ENCODE data around the gene FAM184A. TPM values are rescaled to one million over a fixed set of nuclear protein-coding genes. Genes with fewer than 3 reads are reported as not detected.

The FAM184A gene
- total RNA-seq (2021; ENCODE audit: unreplicated experiment) (8.7 TPM), Bru-seq, nascent RNA (percentile 55 among the genes with signal in this experiment), BruChase-seq, experiment 1, labeled RNA remaining after a 2-hour chase (percentile 50 among the genes with signal in this experiment), BruChase-seq, experiment 2, labeled RNA remaining after a 6-hour chase (percentile 46 among the genes with signal in this experiment)
- 3.9 TPM for polyA plus RNA-seq (2012; ENCODE audit: insufficient read length)
- long read RNA-seq, full-length matches to known transcripts, result 4 of 16 reads
- long read RNA-seq, partial matches to known transcripts, result 5 of 16 reads
- long read RNA-seq, other reads (novel, unspliced or antisense), result 7 of 16 reads

DNA sequence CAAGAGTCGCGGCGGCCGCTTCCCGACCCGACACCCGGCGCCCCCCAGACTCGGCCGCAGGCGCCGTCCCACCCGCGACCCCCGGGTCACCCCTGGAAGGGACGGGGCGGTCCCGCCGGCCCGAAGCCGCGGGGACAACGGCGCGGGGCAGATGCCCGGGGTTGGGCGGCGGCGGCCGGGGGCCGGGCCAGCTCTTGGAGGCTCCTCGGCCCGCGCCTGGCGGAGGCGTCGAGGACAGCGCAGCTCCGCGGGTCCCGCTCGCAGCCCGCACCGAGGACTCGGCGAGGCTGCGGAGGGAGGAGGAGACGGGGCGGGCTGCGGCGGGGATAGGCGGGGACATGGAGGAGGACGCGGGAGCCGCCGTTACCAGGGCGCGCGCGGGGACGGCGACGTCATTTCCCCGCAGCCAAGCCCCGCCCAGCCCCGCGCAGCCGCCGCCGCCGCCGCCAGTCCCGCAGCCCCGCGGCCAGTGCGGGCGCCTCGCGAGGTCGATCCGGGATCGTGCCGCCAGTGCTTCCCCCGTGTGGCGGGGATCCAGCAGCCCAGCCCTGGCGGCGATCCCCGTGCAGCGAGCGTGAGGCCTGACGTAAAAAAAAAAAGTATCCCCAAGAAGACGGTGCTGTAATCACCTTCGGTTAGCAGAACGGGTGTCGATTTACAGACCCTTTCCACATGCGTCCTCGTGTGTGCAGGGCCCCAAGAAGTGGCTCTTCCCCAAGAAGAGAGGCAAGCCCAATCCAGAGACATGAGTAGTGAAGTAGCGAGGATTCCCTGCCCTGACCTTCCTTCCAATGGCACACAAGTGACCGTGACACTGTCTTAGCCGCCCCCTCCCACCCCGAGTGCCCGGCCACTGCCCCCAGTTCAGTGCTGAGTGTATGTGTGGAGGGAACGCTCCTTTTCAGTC lies at the start of gene FAM184A:
TSS of gene FAM184A (minus strand) at position 289 of the 907 bp plus-strand sequence. CDS start 365 bp downstream, outside the sequence.
- DNase-seq (ENCODE audit: low read depth, low spot score) (no peak), ATAC-seq (peak; percentile 91)
- H3K27ac ChIP-seq (ENCODE audit: low read length), result peak within 1 kb of the TSS; percentile 77
- H3K27me3 ChIP-seq (ENCODE audit: control insufficient read depth, insufficient read depth, low read length), result peaks cover 8% of the 10 kb centered on the region
- intact Hi-C loops (cut with micrococcal nuclease; ENCODE audit: unreplicated experiment) (no loop called here), in situ Hi-C loops (cut with HindIII; ENCODE audit: low pct_unique_long_range_greater_than_20kb, low sequenced_read_pairs) (no loop called here)
- TF ChIP-seq CTCF (IDR thresholded peaks at IDR 0.05) (peak; percentile 52), POLR2AphosphoS5 (IDR thresholded peaks at IDR 0.05; ENCODE audit: low read depth, low read length) (no peak)
- peaks cover 4% of the 10 kb centered on the region; the same call in 1 of the 2 replicates for H3K9me3 ChIP-seq (ENCODE audit: control insufficient read depth, insufficient read depth, low read depth, low read length)
- no peaks in the 10 kb centered on the region for H3K36me3 ChIP-seq (ENCODE audit: control insufficient read depth, insufficient read depth, low read length)
- POLR2A ChIA-PET, result no interaction called here
- peaks cover 14% of the 10 kb centered on the region for H3K4me1 ChIP-seq (ENCODE audit: control insufficient read depth, insufficient read depth, low read length)
- no TSS peak for BruUV-seq (replicated peaks)
- CTCF ChIA-PET, result interaction anchor here (0.6 kb wide), 1 partner anchor 115 kb away, joined by 5 read pairs; no protein-coding TSS in a partner anchor
- H3K4me3 ChIP-seq (ENCODE audit: low read depth in 2 of 2, low read length in 2 of 2), result peak within 1 kb of the TSS; percentile 67 to 70

DNA sequence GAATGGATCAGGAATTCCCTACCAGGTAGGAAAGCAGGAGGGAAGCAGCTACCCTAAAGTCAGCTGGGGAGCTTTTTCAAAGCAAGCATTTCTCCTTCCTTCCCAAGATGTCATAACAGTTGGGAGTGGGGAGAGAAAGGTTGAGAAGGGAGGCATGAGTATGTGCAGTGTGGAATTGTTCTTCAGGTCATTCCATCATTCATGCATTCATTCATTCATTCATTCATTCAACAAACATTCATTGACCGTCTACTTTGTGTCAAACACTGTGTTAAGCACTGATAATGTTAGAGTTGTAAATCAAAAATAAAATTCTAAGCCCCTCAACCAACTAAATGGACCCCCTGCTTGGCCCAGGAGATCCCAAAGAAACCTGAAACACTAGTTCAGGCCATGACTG lies 49.2 kb upstream of the FAM184A start:
- no peaks in the 10 kb centered on the region for H3K27me3 ChIP-seq (ENCODE audit: control insufficient read depth, insufficient read depth, low read length)
- peaks cover 19% of the 10 kb centered on the region for H3K4me1 ChIP-seq (ENCODE audit: control insufficient read depth, insufficient read depth, low read length)
- H3K9me3 ChIP-seq (ENCODE audit: control insufficient read depth, insufficient read depth, low read depth, low read length), result no peaks in the 10 kb centered on the region
- BruUV-seq (replicated peaks), result no TSS peak
- ChIA-PET POLR2A (no interaction called here), CTCF (no interaction called here)
- in situ Hi-C loops (cut with HindIII; ENCODE audit: low pct_unique_long_range_greater_than_20kb, low sequenced_read_pairs) (no loop called here), intact Hi-C loops (cut with micrococcal nuclease; ENCODE audit: unreplicated experiment) (no loop called here)
- TF ChIP-seq TCF7L2 (IDR thresholded peaks at IDR 0.05; ENCODE audit: low read depth, low read length) (no peak), SIN3A (IDR thresholded peaks at IDR 0.05; ENCODE audit: borderline replicate concordance, insufficient read depth, low read depth, low read length) (no peak), CTCF (IDR thresholded peaks at IDR 0.05) (no peak), POLR2AphosphoS5 (IDR thresholded peaks at IDR 0.05; ENCODE audit: low read depth, low read length) (no peak)
- TF ChIP-seq, protein P1, sequence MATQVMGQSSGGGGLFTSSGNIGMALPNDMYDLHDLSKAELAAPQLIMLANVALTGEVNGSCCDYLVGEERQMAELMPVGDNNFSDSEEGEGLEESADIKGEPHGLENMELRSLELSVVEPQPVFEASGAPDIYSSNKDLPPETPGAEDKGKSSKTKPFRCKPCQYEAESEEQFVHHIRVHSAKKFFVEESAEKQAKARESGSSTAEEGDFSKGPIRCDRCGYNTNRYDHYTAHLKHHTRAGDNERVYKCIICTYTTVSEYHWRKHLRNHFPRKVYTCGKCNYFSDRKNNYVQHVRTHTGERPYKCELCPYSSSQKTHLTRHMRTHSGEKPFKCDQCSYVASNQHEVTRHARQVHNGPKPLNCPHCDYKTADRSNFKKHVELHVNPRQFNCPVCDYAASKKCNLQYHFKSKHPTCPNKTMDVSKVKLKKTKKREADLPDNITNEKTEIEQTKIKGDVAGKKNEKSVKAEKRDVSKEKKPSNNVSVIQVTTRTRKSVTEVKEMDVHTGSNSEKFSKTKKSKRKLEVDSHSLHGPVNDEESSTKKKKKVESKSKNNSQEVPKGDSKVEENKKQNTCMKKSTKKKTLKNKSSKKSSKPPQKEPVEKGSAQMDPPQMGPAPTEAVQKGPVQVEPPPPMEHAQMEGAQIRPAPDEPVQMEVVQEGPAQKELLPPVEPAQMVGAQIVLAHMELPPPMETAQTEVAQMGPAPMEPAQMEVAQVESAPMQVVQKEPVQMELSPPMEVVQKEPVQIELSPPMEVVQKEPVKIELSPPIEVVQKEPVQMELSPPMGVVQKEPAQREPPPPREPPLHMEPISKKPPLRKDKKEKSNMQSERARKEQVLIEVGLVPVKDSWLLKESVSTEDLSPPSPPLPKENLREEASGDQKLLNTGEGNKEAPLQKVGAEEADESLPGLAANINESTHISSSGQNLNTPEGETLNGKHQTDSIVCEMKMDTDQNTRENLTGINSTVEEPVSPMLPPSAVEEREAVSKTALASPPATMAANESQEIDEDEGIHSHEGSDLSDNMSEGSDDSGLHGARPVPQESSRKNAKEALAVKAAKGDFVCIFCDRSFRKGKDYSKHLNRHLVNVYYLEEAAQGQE (IDR thresholded peaks at IDR 0.05; ENCODE audit: insufficient read depth in 1 of 2, low read depth in 2 of 2, low read length in 1 of 2), result no peak
- ATAC-seq (no peak), DNase-seq (ENCODE audit: low read depth, low spot score) (no peak)
- H3K36me3 ChIP-seq (ENCODE audit: control insufficient read depth, insufficient read depth, low read length), result no peaks in the 10 kb centered on the region
- no peak overlapping the region for H3K27ac ChIP-seq (ENCODE audit: low read length)
- H3K4me3 ChIP-seq (ENCODE audit: low read depth in 2 of 2, low read length in 2 of 2), result no peak overlapping the region
